Lower leg skin (tissue), 3 donors: Measurements from ENCODE around the gene CRMP1.

Experiments used
- CTCF ChIP-seq, 3 donors: fragments of 450-650 bp; IDR thresholded peaks; one replicate each; pipeline ENCODE4 v1.5.1; 2016; ENCODE audit warnings: antibody characterized with exemption in 3 of 3, mild to moderate bottlenecking in 3 of 3, moderate library complexity in 2 of 3
- POLR2A ChIP-seq, 2 donors: fragments of 450-650 bp; IDR thresholded peaks; one replicate each; pipeline ENCODE4 v1.6.1; 2016 to 2017; ENCODE audit warnings: antibody characterized with exemption in 2 of 2, mild to moderate bottlenecking in 1 of 2, moderate library complexity in 1 of 2

DNA sequence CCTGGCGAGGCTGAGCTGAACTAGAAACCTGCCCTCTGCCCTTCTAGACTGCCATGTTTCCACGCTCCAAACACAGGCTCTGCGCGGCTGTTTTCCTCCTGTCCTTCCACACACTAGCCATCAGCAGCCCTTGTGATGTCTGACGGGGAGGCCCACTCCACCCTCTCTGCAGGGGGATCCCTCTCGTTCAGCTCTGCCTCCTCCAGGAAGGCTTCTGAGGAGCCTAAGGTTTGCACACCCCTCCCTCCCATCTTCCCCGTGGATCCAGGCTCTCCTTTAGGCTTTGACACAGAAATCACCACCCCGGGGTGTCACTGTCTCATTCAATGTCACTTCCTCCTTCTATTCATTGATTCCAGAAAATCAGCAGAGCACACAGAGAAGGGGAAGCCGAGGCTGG, 38.6 kb upstream of the CRMP1 start:
- TF ChIP-seq POLR2A (IDR thresholded peaks at IDR 0.05) (no peak), CTCF (IDR thresholded peaks at IDR 0.05) (no peak)
